Choroid plexus epithelial cell (primary cell): ENCODE results near the gene NELFA.

Experiments used
- DNase-seq: peaks from one replicate; pipeline ENCODE4 v3.0.0-alpha.2; 2010; ENCODE audit warnings: low read depth
- H3K4me3 ChIP-seq: 2 replicates; pipeline ENCODE4 v1.5.1; 2011; ENCODE audit warnings: low read depth, mild to moderate bottlenecking, control low read depth, low read length, moderate library complexity
- TF ChIP-seq, protein P1 (sequence below): conservative IDR thresholded peaks from 2 replicates; pipeline ENCODE4 v1.5.1; 2011; ENCODE audit warnings: low read depth, mild to moderate bottlenecking, control low read depth, inconsistent platforms, low read length, moderate library complexity

NELFA gene

DNA sequence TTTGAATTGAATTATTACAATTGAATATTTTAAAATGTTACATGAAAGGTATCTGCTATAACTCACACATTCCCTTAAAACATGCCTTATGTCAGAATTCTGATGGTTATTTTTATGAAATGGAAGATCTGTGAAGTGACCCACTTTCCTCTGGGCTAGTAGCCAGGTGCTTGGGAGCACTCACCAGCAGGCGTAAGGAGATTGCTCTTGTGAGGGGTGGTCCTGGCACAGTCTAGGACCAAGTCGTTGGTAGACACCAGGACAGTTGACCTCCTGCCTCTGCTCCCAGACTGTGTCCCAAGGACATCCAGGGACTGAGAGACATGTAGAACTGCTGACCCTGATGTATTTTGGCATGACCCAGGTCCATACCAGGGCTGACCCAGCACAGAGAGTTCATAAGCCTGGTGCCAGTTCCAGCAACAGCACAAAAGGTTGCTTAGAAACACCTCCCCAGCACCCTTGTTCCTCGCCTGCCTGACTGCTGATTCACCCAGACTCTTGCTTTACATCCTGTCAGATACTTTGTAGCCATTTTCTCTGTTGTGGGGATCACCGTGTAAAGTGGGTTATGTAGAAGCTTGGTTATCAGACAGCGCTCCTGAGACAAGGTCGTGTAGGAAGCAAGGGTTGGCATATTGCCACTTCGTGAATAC is 48.5 kb downstream of the NELFA start:
- TF ChIP-seq, protein P1, sequence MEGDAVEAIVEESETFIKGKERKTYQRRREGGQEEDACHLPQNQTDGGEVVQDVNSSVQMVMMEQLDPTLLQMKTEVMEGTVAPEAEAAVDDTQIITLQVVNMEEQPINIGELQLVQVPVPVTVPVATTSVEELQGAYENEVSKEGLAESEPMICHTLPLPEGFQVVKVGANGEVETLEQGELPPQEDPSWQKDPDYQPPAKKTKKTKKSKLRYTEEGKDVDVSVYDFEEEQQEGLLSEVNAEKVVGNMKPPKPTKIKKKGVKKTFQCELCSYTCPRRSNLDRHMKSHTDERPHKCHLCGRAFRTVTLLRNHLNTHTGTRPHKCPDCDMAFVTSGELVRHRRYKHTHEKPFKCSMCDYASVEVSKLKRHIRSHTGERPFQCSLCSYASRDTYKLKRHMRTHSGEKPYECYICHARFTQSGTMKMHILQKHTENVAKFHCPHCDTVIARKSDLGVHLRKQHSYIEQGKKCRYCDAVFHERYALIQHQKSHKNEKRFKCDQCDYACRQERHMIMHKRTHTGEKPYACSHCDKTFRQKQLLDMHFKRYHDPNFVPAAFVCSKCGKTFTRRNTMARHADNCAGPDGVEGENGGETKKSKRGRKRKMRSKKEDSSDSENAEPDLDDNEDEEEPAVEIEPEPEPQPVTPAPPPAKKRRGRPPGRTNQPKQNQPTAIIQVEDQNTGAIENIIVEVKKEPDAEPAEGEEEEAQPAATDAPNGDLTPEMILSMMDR, result no peak

DNA sequence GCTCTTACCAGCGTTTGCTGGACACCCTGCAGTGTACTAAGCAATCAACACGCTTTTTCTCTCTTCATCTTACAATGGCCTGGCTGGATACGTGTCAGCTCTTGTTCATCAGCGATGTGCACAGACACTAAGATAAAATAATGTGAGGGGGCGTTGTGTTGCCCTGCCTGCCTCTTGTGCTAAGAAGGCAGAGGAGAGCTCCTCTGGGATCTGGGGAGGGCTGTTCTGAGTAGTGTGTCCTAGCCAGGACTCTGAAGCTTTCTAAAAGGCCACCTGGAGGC is 49.7 kb downstream of the NELFA start:
- H3K4me3 ChIP-seq, result no peak overlapping the region

More for the DNA sequence above, 48.5 kb downstream of the NELFA start:
- H3K4me3 ChIP-seq, result no peak overlapping the region
- DNase-seq, result peak; percentile 66

DNA sequence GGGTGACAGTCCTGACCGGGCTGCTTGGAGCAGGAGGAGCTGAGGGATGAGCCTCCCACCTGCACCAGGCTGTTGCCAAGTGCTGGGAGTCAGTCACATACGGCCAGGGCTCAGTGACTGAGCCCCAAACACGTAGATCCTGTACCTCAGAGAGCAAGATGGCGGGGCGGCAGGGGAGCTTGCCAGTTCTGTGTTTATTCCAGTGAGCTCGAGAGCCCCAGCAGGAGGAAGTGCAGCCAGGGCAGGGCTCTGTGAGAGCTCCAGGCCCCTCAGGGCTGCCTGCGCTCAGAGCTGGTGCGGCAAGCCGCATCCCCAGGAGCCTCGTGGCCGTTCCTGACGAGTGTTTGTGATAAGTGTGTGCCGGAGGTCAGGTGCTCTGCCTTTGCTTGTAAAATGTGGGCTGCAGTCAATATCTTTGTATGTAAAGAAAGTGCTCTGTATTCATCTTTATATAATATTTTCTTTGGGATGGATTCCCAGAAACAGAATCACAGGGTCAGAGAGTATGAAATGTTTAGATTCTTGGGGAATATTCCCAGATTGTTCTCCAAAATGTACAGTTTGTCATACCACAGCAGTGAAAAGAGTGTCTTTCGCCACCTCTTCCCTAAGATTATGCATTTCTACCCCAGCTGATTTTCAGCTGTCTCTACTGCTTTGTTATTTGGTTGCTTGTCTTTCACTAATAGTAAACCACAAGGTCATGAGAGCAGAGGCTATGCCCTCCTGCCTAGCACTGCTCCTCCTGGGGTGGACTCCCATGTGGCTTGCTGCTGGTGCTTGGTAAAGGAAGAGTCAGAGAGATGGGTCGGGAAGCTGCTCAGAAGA is 50.3 kb downstream of the NELFA start:
- DNase-seq, result no peak
- TF ChIP-seq, protein P1, result no peak
- H3K4me3 ChIP-seq, result no peak overlapping the region

More for the DNA sequence above, 49.7 kb downstream of the NELFA start:
- TF ChIP-seq, protein P1, result peak; percentile 21
- DNase-seq, result peak; percentile 42

DNA sequence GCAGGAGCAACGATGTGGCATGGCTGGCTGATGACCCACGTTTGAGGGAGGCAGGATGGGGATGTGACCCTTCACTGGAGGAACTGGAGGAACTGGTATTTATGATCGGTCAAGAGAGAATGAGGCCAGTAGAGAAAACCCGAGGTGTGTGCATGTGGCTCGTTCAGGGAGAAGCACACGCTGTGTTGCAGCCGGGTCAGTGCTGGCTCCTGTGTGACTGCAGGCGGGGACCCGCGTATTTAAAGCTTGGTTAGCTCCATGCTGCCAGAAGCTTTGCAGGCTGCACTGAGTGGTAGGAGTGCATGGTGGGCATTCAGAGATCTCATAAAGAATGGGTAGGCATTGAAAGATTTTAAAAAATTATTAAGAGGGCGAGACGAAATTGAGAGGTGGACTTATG is 52.1 kb downstream of the NELFA start:
- DNase-seq, result no peak
- TF ChIP-seq, protein P1, result no peak
- no peak overlapping the region for H3K4me3 ChIP-seq

DNA sequence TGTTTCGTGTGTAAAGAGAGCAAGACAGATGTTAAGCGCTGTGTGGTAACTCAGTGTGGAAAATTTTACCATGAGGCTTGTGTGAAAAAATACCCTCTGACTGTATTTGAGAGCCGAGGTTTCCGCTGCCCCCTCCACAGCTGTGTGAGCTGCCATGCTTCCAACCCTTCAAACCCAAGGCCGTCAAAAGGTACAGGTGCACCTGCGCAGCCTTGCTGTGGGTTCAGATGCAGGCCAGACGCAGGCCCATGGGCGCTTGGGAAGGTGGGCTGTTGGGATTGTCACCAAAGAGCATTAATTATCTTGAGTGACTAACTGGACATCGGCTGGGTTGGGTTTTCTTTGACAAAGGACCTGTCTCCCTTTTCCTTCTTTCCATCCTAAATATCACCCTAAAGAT is 55.4 kb downstream of the NELFA start:
- TF ChIP-seq, protein P1, result no peak
- no peak overlapping the region for H3K4me3 ChIP-seq
- no peak for DNase-seq

DNA sequence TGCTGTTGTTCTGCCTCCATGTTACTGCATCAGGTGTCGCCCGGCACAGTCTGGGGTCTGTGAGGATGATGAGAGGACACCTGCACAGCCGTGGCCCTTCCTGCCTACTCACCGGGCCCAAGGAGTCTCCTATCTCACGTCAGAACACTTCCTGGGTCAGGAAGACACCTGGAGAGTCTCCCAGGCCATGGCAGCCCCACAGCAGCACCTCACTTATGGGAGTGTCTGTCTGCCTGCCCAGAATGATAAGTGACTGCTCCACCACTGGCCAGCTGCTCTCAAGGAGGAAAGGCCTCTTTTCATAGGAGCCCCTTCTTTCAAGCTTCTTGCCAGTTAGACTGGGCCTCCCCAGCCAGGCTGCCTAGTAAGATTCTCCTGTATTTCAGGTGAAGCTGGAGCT is 56.1 kb downstream of the NELFA start:
- DNase-seq, result no peak
- H3K4me3 ChIP-seq, result no peak overlapping the region
- TF ChIP-seq, protein P1, result no peak

DNA sequence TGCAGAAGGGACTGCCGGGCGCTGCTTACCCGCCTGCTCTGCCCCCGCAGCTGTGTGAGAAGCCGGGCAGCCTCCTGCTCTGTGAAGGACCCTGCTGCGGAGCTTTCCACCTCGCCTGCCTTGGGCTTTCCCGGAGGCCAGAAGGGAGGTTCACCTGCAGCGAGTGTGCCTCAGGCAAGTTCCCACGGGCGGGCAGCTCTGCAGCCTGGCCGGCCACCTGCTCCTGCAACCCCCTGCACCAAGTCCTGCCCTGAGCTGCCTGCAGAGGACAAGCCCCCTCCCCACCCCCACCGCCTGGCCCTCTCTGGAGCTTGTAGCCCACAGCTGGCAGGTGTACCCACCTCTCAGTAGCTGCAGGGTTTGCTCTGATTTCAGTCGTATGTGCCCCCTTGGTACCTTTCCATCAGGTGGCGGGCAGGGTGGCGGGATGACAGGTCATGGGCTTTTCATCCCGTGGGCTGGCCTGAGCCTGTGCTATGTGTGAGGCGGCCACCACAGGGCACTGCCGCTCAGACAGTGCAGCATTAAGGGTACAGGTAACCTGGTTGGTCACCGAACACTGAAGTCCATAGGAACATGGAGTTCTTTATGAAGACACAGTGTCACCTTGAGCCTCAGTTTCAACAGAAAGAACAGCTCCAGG is 56.6 kb downstream of the NELFA start:
- TF ChIP-seq, protein P1, result no peak
- H3K4me3 ChIP-seq, result no peak overlapping the region
- DNase-seq, result no peak
